HS-27A (cell line): ENCODE measurements around the gene KIF19.

Experiments used
- DNase-seq: peaks from one replicate; pipeline ENCODE4 v3.0.0-alpha.2; 2012; ENCODE audit warnings: low read depth, missing footprints

KIF19 gene

DNA sequence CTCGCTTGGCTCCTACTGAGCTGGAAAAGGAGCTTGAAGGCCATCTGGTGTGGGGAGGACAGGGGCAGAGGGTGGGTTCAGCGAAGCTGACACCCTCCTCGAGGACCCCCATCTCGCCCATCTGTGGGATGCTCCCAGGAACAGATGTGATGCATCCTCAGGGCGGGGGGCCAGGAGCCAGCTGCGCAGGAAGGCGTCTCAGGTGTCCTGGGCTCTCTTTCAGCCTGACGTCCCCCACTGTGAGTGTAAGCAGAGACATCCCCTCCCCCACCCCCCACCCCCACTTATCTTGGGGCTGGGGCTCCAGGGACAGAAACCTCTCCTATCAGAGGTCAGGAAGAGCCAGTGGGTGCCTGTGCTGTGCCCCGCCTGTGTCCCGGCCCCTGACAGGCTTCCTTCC lies 16.2 kb downstream of the KIF19 start:
- no peak for DNase-seq

DNA sequence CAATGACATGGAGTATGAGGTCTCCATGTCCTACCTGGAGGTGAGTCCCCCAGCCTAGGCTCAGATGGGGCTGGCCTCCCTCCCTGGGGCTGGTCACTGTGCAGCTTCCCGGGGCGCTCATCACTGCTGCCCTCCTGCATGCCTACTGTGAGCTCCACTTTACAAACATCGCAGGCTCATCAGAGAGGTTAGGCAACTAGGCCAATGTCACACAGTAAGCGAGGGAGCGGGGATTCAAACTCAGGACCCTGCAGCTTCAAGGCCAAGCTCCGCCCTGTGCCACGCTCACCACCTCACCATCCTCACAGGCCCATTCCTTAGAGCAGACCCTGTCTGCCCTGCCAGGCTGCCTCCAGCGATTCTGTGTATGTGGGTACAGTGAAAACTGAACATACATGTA lies 17.1 kb downstream of the KIF19 start:
- no peak for DNase-seq

DNA sequence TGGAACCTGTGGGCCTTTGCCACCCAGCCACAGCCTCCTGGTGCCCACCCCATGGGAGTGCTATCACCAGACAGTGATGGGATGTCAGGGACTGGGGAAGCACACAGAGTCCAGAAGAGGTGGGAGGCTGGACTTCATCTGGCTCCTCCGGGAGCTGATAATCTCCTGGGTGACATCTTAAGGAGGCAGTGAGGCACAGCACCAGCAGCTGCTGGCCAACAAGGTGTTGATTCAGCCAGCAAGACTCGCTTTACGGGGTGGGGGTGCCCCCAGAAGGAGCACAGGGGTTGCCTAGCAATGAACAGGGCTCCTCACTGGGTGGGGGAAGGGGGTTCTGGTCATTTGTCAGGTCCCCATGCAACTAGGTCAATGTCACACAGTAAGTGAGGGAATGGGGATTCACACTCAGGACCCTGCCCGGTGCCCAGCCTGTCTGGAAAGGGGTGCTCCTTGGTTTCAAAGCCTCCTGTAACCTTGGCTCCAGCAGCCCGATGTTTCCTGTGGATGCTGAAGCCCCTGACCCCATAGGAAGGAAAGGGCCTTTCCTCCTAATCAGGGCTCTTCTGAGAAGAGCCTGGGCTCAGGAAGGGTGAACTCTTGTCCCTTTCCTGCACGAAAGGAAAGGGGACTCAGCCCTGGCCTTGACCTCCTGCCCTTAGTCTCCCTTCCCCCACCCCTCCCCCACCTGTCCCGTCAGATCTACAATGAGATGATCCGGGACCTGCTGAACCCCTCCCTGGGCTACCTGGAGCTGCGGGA lies 17.7 kb downstream of the KIF19 start:
- DNase-seq: no peak

DNA sequence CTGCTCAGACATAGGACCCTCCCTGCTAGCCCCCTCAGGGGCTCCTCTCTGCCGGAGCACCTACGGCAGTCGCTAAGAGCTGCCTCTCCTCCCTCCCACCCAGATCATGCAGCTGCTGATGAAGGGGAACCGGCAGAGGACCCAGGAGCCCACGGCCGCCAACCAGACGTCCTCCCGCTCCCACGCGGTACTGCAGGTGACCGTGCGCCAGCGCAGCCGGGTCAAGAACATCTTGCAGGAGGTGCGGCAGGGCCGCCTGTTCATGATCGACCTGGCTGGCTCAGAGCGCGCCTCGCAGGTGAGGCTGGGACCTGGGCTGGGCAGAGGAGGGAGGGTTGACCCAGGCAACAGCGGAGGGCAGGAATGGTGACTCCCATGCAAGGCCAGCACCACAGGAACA lies 18.6 kb downstream of the KIF19 start:
- DNase-seq: no peak

DNA sequence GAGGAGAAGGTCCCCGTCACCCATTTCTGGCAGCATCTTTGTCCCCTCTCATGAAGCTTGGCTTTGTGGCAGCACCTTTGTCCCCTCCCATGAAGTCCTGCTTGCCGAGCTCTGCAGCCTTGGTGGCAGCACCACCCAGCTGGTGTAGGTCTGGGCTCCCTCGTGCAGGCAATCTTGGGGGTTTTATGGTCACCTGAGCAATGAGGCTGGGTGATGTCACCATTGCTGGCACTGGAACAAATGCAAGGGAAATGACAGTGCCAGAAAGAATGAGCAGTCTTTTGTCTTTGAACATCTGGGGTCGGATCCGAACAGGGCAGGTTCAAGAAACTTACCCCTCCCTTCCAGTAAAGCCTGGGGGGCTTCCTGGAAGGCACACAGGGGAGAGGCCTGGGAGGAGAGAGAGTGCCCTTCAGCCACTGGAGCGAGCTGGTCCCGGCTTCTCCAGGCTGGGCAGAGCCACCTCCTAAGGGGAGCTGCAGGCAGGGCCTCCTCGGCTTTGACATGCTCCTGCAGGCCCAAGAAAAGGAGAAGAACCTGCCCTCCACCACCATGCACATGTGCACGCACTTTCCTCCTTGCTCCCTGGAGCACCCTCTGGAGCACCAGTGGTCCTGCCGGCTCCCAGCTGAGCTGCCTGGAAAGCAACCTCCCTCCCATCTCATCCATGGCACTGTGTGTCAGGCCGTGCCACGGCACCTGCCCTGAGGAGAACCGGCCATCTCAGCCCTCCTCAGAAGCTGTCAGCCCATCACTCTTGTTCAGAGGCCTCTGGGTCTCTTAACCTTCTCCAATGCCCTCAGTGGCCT lies 19.6 kb downstream of the KIF19 start:
- DNase-seq: no peak

DNA sequence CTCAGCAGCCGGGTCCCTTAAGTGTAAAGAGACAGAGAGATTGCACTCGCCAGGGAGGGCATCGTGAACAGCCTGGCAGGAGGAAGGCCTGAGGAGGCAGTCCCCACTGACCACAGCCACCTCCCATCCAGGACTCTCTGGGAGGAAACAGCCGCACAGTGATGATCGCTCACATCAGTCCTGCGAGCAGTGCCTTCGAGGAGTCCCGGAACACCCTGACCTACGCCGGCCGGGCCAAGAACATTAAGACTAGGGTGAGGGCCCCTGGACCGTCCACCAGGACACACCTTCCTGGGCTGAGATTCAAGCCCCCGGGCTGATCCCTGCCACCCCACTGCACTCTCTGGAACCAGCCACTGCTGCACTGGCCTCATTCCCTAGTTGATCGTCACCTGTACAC lies 21.6 kb downstream of the KIF19 start:
- DNase-seq: no peak

DNA sequence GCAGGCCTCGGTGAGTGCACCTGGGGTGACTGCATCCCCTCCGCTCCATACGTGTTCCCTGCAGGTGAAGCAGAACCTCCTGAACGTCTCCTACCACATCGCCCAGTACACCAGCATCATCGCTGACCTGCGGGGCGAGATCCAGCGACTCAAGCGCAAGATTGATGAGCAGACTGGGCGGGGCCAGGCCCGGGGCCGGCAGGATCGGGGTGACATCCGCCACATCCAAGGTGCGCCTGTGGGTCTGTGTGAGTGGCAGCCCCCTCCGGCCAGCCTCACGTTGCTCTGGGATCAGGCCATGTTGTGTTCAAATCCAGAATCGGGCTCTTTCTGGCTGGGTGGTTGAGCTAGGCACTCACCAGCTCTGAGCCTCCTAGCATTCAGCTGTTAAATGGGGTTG lies 23.1 kb downstream of the KIF19 start:
- no peak for DNase-seq

DNA sequence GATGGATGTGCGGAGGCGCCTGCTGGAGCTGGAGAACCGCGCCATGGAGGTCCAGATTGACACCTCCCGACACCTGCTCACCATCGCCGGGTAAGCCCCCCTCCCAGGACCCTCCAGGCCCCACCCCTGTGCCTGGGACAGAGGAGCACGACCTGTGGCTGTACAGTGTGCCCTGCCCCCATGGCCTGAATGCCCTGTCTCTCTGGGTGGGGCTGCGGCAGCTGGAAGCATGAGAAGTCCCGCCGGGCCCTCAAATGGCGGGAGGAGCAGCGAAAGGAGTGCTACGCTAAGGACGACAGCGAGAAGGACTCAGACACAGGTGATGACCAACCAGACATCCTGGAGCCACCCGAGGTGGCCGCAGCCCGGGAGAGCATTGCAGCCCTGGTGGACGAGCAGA lies 24.5 kb downstream of the KIF19 start:
- no peak for DNase-seq

DNA sequence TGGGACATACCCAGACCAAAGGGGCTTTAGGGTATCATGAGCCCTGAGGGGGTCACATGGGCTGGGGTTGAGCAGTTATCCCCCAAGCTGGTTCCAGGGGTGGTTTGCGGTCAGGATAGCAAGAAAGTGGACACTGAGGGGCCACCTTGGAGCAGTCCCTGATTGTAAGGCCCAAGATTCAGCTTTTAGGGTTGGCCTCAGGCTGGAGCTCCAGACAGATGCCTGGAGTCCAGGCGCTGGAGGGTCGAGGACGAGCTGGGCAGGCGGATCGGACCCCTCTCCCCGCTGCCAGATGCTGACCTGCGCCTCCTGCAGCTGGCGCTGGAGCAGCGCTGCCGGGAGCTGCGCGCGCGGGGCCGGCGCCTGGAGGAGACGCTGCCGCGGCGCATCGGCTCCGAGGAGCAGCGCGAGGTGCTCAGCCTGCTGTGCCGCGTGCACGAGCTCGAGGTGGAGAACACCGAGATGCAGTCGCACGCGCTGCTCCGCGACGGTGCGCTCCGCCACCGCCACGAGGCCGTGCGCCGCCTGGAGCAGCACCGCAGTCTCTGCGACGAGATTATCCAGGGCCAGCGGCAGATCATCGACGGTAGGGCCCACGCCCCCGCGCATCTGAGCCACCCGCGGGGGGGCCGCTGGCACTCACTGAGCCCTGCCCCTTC lies 25.7 kb downstream of the KIF19 start:
- DNase-seq: no peak

DNA sequence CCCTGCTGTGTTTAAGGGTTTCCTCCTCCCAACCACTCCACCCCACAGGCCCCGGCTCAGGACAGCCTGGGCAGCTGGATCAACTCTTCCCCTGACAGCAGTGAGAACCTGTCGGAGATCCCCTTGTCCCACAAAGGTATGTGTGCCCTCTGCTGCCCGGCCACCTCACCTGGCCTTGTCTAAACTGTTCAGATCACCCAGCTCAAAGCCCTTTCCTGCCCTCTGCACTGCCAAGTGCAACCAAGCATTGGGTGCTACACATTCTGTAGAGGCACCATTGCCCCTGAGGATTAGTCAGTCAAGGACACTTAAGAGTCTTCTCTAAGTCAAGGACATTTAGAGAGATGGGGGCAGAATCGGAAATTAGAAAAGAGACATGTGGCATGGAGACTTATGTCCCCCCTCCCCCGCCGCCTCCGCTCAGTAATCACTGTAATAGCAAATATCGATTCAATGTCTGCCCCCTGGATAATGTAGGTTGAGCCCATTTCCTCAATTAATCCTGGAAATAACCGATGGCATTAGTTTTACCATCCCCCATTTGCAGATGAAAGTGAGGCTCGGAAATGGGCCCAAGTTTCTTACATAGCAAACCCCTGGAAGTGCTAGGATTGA lies 27.5 kb downstream of the KIF19 start:
- no peak for DNase-seq

DNA sequence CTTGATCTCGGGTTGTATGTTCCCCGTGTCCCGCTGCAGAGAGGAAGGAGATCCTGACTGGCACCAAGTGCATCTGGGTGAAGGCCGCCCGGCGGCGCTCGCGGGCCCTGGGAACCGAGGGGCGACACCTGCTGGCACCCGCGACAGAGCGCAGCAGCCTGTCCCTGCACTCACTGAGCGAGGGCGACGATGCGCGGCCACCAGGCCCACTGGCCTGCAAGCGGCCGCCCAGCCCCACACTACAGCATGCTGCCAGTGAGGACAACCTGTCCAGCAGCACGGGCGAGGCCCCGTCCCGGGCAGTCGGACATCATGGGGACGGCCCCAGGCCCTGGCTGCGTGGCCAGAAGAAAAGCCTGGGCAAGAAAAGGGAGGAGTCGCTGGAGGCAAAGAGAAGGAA lies 28.1 kb downstream of the KIF19 start:
- no peak for DNase-seq

DNA sequence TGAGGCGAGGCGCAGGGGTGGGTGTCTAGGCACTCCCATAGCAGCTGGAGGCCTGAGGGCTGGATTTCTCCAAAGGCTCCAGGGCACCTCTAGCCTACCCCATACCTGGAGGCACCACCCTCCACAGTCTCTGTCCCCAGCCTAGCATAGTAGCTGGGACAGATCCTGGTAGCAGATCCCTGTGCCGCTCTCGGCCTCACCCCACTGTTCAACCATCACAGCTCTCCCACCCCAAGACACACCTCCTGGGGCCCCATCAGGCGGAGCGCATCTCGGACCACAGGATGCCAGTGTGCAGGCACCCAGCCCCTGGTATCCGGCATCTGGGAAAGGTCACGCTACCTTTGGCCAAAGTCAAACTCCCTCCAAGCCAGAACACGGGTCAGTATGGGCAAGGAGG lies 28.5 kb downstream of the KIF19 start:
- DNase-seq: no peak

DNA sequence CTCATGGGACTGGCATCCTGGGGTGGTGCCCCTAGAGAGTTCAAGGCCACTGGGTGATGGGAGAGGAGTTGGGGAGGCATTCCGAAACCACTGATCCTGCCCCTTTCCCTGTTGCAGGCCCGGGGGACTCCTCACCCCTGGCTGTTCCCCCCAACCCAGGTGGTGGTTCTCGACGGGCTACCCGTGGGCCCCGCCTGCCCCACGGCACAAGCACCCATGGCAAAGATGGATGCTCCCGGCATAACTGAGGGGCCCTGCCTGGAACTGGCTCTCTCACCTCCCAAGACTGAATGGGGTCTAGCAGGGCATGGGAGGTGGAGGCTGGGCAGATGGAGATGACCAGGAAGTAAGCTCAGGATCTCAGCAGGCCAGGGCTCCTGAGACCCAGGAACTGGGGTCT lies 29.0 kb downstream of the KIF19 start:
- no peak for DNase-seq

DNA sequence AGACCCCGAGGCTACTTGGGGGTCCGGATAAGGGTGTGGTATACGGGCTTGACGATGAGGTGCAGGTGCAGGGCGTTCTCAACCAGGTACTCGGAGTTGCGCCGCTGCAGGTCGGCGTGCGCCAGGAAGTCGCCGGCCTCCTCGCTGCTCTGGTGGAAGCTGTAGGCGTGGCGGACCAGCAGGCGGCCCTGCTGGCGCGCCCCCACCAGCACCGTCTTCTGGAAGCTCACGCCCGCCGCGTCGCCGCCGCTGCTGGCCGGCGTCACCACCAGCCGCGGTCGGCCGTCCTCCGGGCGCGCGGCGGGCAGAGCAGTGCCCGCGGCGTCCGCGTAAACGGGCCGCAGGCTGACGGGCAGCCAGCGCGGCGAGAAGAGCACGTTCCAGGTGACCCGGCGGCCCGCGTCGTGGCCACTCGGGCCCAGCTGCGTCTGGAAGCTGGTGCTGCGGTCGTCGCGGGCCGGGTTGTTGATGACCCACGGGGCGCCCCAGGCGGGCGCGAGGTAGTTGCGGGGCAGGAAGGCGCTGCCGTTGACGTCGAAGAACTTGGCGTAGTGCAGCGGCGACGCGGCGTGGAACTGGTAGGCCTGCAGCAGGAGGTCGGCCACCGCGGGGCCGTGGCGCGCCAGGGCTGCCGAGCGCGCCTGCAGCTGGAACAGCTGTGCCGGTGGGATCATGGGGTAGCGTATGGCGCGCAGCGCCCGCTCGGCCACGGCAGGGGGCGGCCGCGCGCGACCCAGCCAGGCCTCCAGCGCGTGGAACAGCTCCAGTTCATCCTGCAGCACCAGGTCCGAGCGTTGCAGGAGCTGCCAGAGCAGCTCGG lies 30.8 kb downstream of the KIF19 start:
- DNase-seq: no peak

DNA sequence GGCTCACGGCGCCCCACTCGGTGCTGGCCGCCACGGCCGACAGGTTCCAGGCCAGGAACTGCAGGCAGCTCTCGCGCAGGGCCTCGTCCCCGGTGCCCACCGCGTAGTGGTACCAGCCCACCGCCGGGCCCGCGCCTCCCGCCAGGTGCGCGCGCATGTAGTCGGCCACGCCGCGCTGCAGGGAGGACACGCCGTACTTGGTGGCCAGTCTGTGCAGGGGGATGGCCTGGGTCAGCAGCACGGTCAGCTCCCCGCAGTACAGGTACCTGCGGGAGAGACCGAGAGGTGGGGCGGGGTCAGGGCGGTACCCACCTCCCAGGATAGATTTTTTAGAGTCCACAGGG lies 31.4 kb downstream of the KIF19 start:
- no peak for DNase-seq

DNA sequence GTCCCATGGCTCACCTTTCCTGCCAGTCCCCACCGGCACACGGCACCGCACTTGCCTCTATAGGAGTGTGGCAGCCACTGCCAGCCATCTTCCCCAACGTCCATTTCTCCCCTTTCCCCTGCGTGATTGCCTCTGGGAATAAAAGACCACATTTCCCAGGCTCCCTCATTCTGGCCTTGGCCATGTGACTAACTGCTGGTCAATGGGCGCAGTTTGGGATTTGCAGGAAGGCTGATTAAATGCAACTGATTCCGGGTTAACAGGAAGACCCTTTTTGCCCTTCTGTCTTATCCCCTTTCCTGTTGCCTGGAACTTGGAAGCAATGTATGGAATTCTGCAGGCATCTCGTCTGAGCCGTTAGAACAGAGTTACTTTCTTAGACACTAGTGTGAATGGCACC lies 32.7 kb downstream of the KIF19 start:
- DNase-seq: no peak

DNA sequence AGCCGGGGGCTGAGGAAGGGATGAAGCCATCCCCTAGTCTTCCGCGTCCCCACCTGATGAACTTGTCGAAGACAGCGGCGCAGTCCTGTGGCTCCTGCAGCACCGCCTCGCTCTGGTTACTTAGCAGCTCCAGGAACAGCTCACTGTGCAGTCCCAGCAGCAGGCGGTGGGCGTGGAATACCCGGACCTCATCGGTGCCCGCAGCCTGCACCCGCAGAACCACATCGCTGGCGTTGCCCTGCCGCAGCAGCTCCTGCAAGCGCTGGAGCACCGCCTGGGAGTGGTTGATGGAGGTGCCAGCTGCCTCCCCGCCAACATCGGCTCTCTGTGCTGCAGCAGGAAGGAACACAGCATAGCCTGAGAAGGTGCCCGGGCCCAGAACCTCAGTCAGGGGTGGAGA lies 33.9 kb downstream of the KIF19 start:
- no peak for DNase-seq

DNA sequence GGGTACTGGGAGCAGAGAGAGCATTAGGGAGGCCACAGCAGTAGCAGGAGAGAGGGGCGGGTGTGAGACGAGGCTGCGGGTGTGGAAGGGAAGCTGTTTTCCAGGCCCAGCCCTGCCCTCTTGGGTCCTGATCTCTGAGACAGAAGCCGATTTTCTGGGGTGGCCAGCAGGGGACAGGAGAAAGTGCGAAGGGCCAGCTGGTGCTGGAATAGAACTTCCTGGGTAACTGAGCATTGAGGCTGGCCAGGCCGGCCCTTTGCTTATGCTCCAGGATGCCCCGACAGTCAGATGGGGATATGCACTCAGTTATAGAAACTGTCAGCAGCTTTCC lies 34.8 kb downstream of the KIF19 start:
- DNase-seq: no peak

DNA sequence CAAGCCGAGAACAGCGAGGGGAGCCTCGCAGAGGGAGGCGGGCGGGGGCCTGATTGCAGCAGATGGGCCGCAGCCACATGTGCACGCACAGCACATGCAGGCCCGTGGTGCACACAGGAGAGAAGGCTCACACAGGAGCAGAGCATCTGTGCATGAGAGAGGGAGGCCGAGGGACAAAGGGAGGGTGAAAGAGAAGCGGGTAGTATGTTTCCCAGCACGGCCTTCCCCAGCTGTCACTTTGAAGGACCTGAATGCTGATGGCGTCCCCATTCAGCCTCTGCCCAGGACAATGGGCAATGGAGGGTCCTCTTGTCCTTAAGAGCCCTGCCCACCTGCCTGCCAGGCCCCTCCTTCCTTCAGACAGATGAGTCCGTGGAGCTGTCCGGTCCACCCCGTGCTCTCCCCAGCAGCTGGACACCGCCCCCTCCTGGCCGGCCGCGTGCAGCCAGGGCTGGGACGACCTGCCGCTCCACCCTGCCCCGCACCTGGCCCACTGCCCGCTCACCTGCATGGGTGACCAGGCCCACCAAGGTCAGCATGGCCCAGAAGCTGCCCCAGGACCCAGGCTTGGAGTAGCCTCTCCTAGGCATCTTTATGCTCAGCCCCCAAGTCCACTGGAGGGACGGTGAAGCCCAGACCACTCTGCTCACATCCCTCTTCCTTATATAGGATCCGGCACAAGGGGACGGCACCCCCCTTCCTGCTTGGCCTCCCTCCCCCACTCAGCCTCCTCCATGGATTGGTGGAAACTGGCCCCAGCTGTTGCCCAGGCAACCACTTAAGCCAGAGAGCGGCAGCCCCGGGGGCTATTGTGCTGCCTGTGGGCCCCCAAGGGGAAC lies 35.4 kb downstream of the KIF19 start, which contains the start of gene BTBD17:
BTBD17 (minus strand) TSS at position 639 of the 839 bp plus-strand sequence; CDS start at position 590, 49 bp downstream.
- no peak for DNase-seq

DNA sequence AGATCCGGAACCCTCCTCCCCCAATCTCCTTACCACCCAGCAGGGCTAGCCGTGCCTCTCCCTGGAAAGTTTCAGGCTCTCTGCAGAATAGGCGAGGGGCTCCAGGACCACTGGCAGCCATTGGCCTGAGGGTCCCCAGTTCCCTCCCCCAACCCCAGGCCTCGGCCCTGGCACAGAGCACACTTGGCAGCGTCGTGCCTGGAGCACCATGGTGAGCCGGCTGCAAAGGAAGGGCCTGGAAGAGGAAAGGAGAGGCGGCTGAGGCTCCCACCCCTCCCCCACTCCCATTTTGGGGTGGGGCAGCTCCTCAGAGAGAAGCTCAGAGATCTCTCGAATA lies 36.0 kb downstream of the KIF19 start:
- DNase-seq: no peak

DNA sequence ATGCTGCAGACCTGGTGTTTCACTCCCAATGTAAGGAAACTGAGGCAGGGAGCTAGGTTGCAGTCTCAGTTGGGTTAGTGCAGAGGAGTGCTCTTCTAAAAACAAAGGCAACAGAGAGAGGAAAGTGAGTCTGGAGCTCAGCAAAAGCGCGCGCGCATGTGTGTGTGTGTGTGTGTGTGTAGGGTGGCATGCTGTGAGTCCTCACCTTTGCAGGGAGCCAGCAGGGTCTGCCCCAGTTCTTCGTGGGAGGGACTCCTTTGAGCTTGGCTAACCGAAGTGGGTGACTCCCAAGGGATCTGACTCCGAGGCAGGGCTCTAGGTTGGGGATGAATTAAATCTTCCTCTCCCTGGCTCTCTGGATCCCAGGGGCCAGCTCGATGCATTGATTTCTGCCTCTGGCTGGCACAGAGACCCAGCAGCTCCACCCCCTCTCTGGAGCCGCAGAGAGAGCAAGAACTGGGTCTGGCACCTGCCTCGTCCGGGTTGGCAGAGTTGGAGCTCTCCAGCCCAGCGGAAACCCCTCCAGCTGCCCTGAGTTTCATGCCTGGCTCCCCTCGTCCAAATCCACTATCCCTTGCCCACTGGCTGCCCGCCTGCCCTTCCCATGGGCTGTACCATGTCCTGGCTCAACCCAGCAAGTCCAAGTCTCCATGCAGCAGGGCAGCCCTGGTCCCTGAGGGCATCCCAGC lies 36.9 kb downstream of the KIF19 start:
- DNase-seq: no peak
